A549 (cell line): ENCODE data around the gene UQCC2.

Experiments used
- HDAC2 ChIP-seq: fragments of 200-600 bp; sonication (generic); IDR thresholded peaks from 2 replicates; pipeline ENCODE4 v1.6.1; 2016
- JUNB ChIP-seq: fragments of >200 bp; sonication (Bioruptor Twin); formaldehyde crosslinking; IDR thresholded peaks from 2 replicates; pipeline ENCODE4 v1.6.1; 2016
- MYC ChIP-seq: IDR thresholded peaks from 2 replicates; pipeline ENCODE4 v1.6.1; 2012; ENCODE audit warnings: mild to moderate bottlenecking, inconsistent platforms, low read length, improper control_type of control experiment, borderline replicate concordance
- POLR2A ChIP-seq: IDR thresholded peaks from 2 replicates; pipeline ENCODE4 v1.6.1; 2012; ENCODE audit warnings: mild to moderate bottlenecking, low read length
- REST ChIP-seq: fragments of 200-600 bp; sonication (generic); IDR thresholded peaks from 2 replicates; pipeline ENCODE4 v1.6.1; 2016; ENCODE audit warnings: antibody characterized with exemption, mild to moderate bottlenecking, moderate library complexity
- TF ChIP-seq, protein P1 (sequence below): fragments of >200 bp; sonication (Bioruptor Twin); formaldehyde crosslinking; IDR thresholded peaks from 3 replicates; pipeline ENCODE4 v1.5.1; 2016
- TF ChIP-seq, protein P2 (sequence below): IDR thresholded peaks from 2 replicates; pipeline ENCODE4 v1.6.1; 2012; ENCODE audit warnings: low read depth, borderline replicate concordance
- TF ChIP-seq, protein P3 (sequence below): IDR thresholded peaks from 2 replicates; pipeline ENCODE4 v1.6.1; 2012

GRCh38 chr6:33757906-33758305 is 46.4 kb upstream of the UQCC2 start:
- TF ChIP-seq, protein P1, sequence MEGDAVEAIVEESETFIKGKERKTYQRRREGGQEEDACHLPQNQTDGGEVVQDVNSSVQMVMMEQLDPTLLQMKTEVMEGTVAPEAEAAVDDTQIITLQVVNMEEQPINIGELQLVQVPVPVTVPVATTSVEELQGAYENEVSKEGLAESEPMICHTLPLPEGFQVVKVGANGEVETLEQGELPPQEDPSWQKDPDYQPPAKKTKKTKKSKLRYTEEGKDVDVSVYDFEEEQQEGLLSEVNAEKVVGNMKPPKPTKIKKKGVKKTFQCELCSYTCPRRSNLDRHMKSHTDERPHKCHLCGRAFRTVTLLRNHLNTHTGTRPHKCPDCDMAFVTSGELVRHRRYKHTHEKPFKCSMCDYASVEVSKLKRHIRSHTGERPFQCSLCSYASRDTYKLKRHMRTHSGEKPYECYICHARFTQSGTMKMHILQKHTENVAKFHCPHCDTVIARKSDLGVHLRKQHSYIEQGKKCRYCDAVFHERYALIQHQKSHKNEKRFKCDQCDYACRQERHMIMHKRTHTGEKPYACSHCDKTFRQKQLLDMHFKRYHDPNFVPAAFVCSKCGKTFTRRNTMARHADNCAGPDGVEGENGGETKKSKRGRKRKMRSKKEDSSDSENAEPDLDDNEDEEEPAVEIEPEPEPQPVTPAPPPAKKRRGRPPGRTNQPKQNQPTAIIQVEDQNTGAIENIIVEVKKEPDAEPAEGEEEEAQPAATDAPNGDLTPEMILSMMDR = no peak
- no peak for TF ChIP-seq REST
- no peak for TF ChIP-seq MYC
- TF ChIP-seq, protein P2, sequence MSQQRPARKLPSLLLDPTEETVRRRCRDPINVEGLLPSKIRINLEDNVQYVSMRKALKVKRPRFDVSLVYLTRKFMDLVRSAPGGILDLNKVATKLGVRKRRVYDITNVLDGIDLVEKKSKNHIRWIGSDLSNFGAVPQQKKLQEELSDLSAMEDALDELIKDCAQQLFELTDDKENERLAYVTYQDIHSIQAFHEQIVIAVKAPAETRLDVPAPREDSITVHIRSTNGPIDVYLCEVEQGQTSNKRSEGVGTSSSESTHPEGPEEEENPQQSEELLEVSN = no peak
- TF ChIP-seq JUNB = no peak
- TF ChIP-seq, protein P3, sequence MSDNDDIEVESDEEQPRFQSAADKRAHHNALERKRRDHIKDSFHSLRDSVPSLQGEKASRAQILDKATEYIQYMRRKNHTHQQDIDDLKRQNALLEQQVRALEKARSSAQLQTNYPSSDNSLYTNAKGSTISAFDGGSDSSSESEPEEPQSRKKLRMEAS = no peak
- no peak for TF ChIP-seq HDAC2
- no peak for TF ChIP-seq POLR2A
